ENCODE results near the gene PIP5KL1. TPM values are rescaled to one million over a fixed set of nuclear protein-coding genes. Genes with fewer than 3 reads are reported as not detected.

PIP5KL1 gene
- total RNA-seq, 1 experiment from 2014 or later: 5.1 TPM

- DNase-seq (no peak), ATAC-seq (no peak)
- no peak overlapping the region for H3K9ac ChIP-seq (ENCODE audit: low read length)
- no peaks in the 10 kb centered on the region for H3K4me1 ChIP-seq (ENCODE audit: insufficient read depth, low read length)
- no peaks in the 10 kb centered on the region for H3K27me3 ChIP-seq (ENCODE audit: low read length)
- H3K79me2 ChIP-seq (ENCODE audit: low read length): no peaks in the 10 kb centered on the region
- H3K36me3 ChIP-seq (ENCODE audit: low read depth, low read length): no peaks in the 10 kb centered on the region
- no peak overlapping the region for H3K4me3 ChIP-seq (ENCODE audit: low read length)
- H3K9me2 ChIP-seq (replicated peaks; ENCODE audit: low read length): no peaks in the 10 kb centered on the region
- TF ChIP-seq EZH2phosphoT487 (IDR thresholded peaks at IDR 0.05; ENCODE audit: borderline replicate concordance, low read length) (no peak), EZH2 (IDR thresholded peaks at IDR 0.05; ENCODE audit: low read length, unreplicated experiment) (no peak)
- BruUV-seq (replicated peaks): no TSS peak
- no peak overlapping the region for H3K4me2 ChIP-seq (ENCODE audit: low read length)
- POLR2A ChIA-PET (ENCODE audit: unreplicated experiment): no interaction called here
- H3K27ac ChIP-seq (ENCODE audit: low read length): no peak overlapping the region
- H4K20me1 ChIP-seq (ENCODE audit: low read length): no peaks in the 10 kb centered on the region
- CTCF ChIA-PET: no interaction called here
- intact Hi-C loops (cut with micrococcal nuclease): no loop called here
- no peak overlapping the region for H2AFZ ChIP-seq (ENCODE audit: low read length)
- H3K9me3 ChIP-seq (ENCODE audit: low read length): no peaks in the 10 kb centered on the region
- no peaks in the 10 kb centered on the region for H3F3A ChIP-seq (ENCODE audit: low read length, unreplicated experiment)
Measured at GRCh38 chr9:127886401-127886972, 44.1 kb downstream of the PIP5KL1 start.

- Histone ChIP-seq H3K36me3 (ENCODE audit: low read depth, low read length) (no peaks in the 10 kb centered on the region), H3K27ac (ENCODE audit: low read length) (no peak overlapping the region), H2AFZ (ENCODE audit: low read length) (no peak overlapping the region), H3K9me2 (replicated peaks; ENCODE audit: low read length) (no peaks in the 10 kb centered on the region), H3K27me3 (ENCODE audit: low read length) (no peaks in the 10 kb centered on the region), H3F3A (ENCODE audit: low read length, unreplicated experiment) (no peaks in the 10 kb centered on the region), H3K4me1 (ENCODE audit: insufficient read depth, low read length) (no peaks in the 10 kb centered on the region), H3K4me3 (ENCODE audit: low read length) (no peak overlapping the region), H3K9me3 (ENCODE audit: low read length) (no peaks in the 10 kb centered on the region), H3K79me2 (ENCODE audit: low read length) (no peaks in the 10 kb centered on the region), H3K9ac (ENCODE audit: low read length) (no peak overlapping the region), H4K20me1 (ENCODE audit: low read length) (no peaks in the 10 kb centered on the region), H3K4me2 (ENCODE audit: low read length) (no peak overlapping the region)
- no peak for TF ChIP-seq EZH2 (IDR thresholded peaks at IDR 0.05; ENCODE audit: low read length, unreplicated experiment)
- no peak for TF ChIP-seq EZH2phosphoT487 (IDR thresholded peaks at IDR 0.05; ENCODE audit: borderline replicate concordance, low read length)
- TF ChIP-seq CTCF (conservative IDR thresholded peaks at IDR 0.05; ENCODE audit: low read depth, low read length): no peak
- intact Hi-C loops (cut with micrococcal nuclease): no loop called here
- no TSS peak for BruUV-seq (replicated peaks)
- CTCF ChIA-PET: no interaction called here
- POLR2A ChIA-PET (ENCODE audit: unreplicated experiment): no interaction called here
- DNase-seq (no peak), ATAC-seq (no peak)
Measured at GRCh38 chr9:127885508-127886281, 44.9 kb downstream of the PIP5KL1 start.

GRCh38 chr9:127884976-127885490 lies 45.5 kb downstream of the PIP5KL1 start:
- H3K9ac ChIP-seq (ENCODE audit: low read length): no peak overlapping the region
- no peaks in the 10 kb centered on the region for H3K4me1 ChIP-seq (ENCODE audit: insufficient read depth, low read length)
- DNase-seq: no peak
- no peak overlapping the region for H3K27ac ChIP-seq (ENCODE audit: low read length)
- no peak overlapping the region for H2AFZ ChIP-seq (ENCODE audit: low read length)
- H4K20me1 ChIP-seq (ENCODE audit: low read length): no peaks in the 10 kb centered on the region
- H3K4me3 ChIP-seq (ENCODE audit: low read length): no peak overlapping the region
- H3K4me2 ChIP-seq (ENCODE audit: low read length): no peak overlapping the region
- H3K27me3 ChIP-seq (ENCODE audit: low read length): no peaks in the 10 kb centered on the region
- H3K79me2 ChIP-seq (ENCODE audit: low read length): no peaks in the 10 kb centered on the region
- ATAC-seq: no peak
- TF ChIP-seq EZH2 (IDR thresholded peaks at IDR 0.05; ENCODE audit: low read length, unreplicated experiment) (no peak), CTCF (conservative IDR thresholded peaks at IDR 0.05; ENCODE audit: low read depth, low read length) (no peak), EZH2phosphoT487 (IDR thresholded peaks at IDR 0.05; ENCODE audit: borderline replicate concordance, low read length) (no peak)
- CTCF ChIA-PET: no interaction called here
- BruUV-seq (replicated peaks): no TSS peak
- no peaks in the 10 kb centered on the region for H3K36me3 ChIP-seq (ENCODE audit: low read depth, low read length)
- no peaks in the 10 kb centered on the region for H3K9me3 ChIP-seq (ENCODE audit: low read length)
- no peaks in the 10 kb centered on the region for H3F3A ChIP-seq (ENCODE audit: low read length, unreplicated experiment)
- intact Hi-C loops (cut with micrococcal nuclease): no loop called here
- H3K9me2 ChIP-seq (replicated peaks; ENCODE audit: low read length): no peaks in the 10 kb centered on the region
- POLR2A ChIA-PET (ENCODE audit: unreplicated experiment): no interaction called here
